Stimulated activated CD8-positive, alpha-beta memory T cell treated with anti-CD3 and anti-CD28 coated beads, Interleukin-7, amount 100 ng/mL, for 4 hours (primary cell): ENCODE measurements around the gene GRID1.
"Not testable (repeated sequence)": the region's sequence is repeated elsewhere in the genome, so short reads cannot be mapped to it uniquely, and the experiment has no call there.

ENCODE experiments used
- DNase-seq, 2 donors: peaks; one replicate each; pipeline ENCODE4 v3.0.0-alpha.2; 2020; ENCODE audit warnings: low read depth in 2 of 2

Gene GRID1

DNA sequence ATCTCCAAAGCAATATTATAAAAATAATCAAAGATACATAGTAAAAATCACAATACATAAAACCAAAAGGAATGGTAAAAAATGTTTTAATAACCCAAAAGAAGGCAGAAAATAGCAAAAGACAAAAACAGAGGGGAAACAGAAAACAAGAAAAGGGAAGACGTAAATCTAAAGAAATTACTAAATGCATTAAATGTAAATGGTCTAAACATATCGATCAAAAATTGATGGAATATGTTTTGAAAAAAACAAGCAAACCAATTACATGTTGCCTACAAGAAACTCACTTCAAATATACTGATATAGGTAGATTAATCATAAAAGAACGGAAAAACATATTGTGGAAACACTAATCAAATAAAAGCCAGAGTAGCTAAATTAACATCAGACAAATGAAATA lies 369.1 kb downstream of the GRID1 start:
- DNase-seq: no peak

DNA sequence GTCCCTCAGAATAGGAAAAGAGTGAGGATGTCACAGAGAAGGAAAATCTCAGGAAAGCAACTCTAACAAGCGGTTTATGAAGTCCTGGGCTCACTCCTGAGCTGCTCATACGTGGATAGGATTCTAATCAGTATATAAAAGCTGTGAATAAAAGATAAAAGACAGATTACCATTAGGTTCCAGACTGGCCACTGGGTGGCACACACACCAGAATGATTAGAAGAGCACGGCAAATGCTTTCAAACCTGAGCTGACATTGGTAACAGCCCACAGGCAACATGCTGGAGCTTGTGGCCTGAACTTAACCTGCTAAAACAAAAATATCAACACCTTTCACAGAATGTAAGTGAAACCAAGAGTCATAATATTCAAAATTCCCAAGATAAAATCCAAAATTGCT lies 370.8 kb downstream of the GRID1 start:
- DNase-seq: no peak

DNA sequence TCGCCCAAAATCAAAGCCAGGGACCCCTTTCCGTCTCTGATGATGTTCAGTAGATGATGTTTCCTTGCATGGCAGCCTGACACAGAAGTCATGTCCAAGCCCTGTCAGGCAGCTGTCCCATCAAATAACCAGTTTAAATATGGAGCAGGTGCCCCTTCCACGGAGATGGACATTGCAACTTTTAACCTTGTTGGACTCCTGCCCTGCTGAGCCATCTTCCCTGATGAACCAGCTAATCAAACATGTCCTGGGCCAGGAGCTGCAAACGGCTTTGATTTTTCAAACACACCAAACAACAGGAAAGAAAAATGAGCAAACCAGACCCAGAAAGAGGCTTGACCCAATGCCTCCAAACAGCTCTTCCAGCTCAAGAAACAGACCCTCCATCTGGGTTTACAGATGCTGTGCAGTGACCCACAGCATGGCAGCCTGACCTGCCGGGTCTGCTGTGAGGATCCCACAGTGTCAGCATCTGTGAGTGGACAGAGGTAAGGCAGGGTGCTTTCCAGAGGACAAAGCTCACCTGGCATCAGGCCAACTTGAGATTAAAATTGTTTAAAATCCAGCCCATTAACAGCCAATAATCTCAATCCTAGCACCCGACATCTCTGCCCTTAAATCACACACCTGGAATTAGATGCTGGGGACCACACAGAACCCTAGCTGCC lies 372.6 kb downstream of the GRID1 start:
- no peak for DNase-seq

DNA sequence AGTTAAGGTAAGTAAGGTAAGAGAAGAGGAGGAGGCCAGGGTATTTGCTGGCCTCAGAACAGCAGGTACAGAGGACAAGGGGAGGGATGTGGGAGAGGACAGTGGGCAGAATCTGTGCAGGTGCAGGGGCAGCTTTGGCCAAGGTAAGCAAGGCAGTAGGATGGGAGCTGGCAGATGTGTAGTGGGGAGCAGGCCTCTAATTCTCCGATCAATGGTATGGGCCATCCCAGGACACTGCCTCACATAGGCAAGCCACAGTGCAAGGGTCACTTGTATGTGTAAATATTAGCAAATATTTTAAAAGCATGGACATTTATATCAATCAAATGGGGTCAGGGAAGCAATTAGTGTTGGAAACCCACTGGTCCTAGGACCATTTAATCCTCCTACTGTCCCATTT lies 373.5 kb downstream of the GRID1 start:
- no peak for DNase-seq

DNA sequence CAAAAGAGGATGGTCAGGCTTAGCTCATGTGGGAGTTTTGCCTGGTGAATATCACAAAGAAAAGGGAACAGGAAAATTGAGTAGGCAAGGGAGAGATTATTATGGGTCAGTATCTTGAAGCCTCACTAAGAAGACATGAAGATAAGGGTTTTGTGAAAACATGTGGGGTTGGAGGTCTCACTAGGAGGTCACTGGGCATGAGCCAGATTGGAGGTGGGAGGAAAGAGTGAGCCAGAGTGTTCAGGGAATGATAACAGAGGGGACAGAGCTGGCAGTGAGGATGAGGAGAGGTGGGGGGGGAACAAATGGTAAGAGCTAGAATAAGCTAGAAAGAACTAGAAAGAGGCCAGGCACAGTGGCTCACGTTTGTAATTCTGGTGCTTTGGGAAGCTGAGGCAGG lies 374.3 kb downstream of the GRID1 start:
- no peak for DNase-seq

DNA sequence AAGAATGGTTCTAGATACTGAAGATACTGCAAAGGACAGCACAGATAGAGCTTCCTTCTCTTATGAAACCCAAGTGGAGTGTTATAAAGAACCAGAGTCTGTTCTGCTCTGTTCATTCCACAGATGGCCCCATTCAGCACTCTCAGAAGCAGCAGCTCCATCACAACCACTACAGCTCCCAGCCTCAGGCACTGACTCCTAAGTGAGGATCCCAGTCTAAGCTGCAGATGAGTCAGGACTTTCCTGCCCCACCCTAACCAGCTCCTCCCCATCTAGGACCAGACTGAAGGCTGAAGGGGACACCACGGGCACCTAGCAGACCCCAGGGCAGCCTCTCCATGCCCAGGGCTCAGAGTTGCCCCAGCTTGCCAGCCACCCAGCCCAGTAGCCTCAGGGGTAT lies 379.8 kb downstream of the GRID1 start:
- no peak for DNase-seq

DNA sequence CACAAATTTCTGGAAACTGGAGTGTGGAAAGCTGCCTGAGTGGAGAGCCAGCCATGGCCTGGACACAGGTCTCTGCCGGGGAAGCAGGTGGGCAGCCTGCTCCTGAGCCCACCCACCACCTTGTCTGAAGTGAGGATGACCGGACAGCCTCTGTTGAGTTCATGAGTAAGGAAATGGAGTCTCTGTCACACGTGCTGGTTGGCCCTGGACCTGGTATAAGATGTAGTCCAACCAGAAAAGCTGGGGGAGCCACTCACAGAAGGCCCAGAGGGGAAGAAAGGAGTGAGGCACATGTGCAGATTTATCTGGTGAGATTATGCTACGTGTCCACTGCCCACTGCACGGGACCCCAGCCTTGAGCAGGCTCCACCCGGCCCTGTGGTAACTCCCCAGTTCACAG lies 383.5 kb downstream of the GRID1 start:
- DNase-seq: no peak

DNA sequence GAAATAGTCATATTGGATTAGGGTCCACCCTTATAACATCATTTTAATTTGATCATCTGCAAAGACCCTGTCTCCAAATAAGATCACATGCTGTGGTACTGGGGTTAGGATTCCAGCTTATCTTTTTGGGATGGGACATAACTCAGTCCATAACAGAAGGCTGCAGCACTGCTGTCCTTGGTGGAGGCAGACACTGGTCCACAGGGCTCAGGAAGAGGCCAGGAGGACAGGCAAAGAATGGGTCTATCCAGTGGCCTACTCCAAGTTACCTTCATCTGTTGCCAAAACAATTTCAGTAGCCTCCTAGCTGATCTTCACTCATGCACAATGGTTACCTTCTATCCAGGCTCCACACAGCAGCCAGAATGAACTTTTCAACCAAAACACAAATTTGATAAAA lies 387.0 kb downstream of the GRID1 start:
- no peak for DNase-seq

DNA sequence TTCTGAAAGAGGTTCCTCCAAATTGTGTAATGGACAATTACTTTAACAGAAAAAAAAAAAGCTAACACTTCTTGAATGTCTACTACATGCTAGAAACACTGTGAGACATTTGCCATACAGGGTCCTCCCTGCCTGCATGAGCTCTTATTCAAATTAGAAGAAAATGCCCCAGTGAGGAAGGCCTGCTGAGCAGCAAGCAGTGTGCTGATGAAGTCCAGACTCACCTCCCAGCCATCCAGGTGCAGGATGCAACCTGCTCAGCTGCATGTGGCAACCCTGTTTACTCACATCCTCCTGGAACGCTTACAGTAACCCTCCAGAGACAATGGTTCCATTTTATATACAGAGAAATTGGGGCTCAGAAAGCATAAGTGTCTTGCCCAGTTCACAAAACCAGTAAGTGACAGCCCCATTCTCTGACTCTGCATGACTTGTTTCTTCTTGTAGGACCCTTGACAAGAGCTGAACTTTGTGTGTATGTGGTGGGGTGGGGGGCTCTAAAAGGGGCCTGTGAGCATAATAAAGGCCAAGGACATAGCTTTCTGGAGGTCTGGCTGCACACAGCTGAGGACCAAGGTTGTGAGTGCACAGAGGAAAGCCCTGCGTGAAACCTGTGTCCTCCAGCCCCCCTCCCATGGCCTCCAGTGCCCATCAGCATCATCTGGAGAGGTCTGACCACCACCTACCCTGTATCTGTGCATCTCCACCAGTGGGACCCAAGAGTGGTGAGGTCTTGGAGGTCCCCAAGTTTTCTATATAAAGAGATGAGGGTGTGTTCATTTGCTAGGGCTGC lies 387.8 kb downstream of the GRID1 start:
- no peak for DNase-seq

DNA sequence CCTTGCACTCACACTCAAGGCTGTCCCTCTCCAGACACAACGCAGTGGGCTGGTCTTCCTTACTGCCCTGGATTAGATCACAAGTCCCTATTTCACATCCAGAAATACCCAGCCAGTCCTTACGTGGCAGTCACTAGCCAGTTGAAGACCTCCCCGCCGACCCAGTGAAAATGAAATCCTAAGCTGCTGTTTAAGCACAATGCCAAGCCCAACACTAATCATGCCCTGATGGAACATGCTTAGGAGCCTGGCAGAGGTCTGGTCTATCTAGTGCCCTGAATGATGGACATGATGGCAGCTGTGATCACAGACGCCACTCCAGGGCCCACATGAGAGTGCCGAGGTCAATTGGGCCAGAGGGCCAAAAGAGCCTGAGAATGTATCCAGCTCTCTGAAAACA lies 389.0 kb downstream of the GRID1 start:
- no peak for DNase-seq

DNA sequence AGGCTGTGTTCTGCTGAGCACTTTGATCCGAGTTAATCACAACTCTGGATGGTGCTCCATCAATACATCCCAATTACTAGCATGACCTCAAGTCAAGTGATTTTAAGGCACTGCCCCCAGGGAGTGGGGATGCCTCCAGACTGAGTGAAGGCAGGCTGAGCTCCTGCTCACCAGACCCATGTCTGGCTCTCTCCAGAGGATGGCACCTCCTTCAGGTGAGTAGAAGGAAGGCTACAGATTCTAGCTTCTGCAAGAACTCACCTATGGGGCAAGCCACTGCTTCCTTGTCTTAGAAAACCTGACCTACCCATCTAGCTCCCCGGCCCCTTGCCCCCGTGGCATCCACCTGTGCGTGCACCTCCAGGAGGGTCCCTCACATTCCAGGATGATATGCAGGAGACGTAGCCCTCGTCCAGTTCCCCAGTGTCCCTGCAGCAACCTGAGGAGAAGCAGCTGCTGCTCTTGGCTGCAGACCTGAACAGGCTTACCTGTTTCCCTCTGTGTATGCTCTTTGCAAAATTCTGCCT lies 390.3 kb downstream of the GRID1 start:
- DNase-seq: no peak

DNA sequence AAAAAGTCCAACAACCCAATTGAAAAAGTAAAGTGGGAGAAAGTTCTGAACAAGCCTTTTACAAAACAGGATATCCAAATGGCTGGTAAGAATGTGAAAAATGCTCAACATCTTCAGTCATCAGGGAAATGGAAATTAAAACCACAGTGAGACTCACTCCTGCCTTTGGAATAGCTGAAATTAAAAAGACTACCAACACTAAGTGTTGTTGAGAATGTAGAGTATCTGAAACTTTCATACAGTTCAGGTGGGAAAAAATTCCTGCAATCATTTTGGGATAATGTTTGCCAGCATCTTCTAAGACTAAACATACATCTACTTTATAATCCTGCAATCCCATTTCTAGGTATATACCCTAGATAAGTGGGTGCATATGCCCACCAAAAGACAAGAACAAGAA lies 395.1 kb downstream of the GRID1 start:
- DNase-seq: no peak

DNA sequence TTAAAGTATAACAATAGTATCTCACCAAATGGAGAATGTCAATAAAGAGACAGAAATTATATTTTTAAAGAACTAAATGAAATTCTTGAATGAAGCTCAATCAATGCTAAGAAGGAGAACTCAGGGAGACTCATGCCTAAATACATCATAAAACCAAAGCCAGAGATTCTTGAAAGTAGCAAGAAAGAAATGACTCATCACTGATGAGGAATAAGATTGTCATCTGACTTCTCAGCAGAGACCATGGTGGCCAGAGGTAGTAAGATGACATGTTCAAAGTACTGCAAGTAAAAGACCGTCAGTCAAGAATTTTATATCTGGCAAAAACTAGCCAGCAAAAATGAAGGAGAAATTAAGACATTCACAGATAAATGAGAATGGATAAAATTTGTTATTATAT lies 399.0 kb downstream of the GRID1 start:
- DNase-seq: no peak

DNA sequence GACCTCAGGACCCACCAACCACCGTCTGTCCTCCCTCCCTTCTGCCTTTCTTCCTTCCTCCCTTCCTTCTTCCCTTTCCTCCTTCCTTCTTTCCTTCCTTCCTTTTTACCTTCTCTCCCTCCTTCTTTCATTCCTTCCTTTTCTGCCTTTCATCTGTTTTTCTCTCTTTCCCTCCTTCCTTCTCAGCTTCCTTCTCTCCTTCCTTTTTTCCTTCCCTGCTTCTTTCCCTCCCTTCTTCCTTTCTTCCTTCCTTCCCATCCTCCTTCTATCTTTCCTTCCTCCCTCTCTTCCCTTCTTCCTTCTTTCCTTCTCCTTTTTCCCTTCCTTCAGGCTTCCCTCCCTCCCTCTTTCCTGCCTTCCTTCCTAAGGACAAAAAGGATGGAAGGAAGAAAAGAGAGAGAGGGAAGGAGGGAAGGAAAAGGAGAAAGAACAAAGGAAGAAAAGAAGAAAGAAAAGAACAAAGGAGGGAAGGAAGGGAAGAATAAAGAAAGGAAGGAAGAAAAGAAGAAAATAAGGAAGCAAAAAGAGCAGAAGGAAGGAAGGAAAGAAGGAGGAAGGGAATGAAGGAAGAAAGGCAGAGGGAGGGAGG lies 405.0 kb downstream of the GRID1 start:
- no peak for DNase-seq

DNA sequence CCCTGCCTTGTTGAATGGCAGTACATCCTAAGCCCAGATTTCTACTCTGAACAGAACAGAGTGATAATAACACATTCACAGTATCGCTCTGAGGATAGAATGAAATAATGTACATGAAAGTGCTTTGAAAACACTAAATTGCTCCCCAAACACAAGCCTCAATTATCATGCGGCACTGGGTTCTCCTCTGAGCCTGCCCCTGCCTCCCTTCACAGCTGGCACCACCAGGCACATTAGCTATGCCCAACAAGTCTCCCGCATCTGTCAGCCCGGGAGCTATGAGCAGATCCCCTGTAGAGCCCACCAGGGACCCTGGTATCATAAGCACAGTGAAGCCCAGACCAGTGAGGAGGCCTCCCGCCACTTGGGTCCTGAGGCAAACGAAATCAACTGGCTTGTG lies 405.5 kb downstream of the GRID1 start:
- DNase-seq: no peak

DNA sequence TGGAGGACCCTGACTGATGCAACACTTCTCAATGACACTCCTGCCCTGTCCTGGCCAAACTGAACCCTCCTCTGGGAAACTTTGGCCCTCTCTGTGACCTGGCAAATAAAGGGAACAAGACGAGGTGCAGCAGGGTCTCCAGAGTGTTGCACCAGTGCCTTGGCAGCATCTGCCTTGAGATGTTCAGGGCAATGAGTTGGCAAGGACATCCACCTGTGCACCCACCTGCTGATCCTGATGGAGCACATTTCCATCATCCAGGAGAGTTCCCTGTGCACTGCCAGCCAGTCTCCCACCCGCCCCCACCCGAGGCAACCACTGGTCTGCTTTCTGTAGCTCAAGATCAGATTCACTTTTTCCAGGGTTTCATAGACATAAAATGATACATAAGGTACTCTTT lies 407.4 kb downstream of the GRID1 start:
- DNase-seq: no peak

DNA sequence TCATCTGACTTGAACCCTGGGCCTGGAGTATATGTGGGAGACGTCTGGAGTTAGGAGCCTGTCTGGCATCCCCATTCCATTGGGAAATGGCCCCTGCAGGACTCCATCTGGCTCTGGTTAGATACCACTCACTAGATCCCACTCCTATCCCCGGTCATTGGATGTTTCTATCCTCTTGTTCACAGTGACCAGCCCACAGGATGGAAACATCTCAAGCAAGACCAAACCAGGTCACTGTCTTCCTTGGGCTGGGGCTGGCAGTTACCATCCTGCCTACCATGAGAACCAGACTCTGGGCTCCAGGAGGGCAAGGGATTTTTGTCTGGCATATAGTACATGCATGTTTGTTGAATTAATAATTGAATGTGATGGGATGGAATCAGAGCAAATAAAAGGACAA lies 415.7 kb downstream of the GRID1 start:
- no peak for DNase-seq

DNA sequence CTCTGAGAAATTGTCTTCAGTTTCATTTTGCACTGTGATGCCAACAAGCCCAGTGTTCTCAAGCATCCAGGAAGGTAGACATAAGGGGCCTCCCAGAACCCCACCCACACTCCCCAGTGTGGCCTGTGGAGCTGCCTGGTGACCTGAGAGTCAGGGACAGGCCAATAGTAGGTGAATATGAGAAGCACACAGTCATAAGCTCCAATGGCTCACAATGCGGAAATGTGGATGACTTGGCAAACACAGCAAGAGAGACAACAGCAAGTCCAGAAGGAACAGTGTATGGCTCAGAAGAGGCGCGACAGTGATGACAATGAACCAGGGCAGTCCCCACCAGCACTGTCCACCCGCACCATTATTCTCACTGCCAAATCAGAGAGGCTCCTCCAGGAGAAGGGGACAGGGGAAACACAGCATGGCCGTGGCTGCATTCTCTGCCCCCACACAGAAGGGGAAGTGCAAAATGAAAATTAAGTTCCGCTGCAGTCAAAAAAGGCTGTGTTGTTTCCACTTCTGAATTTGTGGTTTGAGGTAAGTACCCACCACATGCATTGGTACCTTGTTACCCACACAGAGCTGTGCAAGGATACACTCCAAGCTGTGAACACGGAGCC lies 419.8 kb downstream of the GRID1 start:
- no peak for DNase-seq

DNA sequence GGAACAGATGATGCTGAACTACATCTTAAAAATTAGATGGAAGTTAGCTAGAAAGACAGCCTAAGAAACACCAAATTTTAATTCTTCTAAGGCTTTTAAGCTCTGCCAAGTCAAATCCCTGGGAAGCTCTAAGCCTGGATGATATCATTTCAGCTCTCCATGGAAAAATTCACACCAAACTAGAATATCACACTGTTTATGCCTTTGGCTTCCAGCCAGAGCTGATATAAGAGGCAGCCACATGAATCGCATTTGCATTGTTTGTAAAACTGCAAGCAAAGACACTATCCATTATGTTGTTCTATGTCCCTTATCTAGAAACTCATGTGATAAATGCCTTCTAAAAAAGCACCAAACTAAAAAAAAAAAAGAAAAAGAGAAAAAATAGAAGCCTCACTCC lies 430.4 kb downstream of the GRID1 start:
- DNase-seq: no peak

DNA sequence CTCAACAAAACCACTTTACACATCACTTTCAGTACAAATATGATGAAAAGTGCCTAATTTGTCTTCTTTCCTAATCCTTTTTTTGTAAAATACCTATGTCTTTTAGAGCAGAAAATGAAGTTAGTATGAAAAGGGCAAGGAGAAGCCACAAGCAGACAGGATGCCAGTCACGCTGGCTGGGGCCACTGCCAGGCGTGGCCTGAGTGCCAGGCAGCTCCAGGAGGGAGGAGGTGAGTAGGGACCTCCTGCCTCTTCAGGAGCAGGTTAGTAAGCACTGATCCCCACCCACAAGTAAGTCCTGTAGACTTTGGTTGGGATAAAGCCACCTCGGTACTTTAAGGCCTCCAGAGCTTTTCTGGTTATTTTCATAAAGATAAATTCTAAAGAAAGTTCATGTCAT lies 432.0 kb downstream of the GRID1 start:
- DNase-seq: no peak

DNA sequence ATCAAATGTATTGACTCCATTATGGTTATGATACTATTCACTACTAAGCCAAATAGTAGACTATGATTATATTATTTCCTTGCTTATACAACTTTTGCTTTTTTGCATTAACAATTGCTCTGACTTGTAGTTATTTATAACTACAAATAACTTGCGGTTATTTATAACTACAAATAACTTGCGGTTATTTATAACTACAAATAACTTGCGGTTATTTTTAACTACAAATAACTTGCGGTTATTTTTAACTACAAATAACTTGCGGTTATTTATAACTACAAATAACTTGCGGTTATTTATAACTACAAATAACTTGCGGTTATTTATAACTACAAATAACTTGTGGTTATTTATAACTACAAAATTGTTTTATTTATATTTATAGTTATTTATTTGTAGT lies 436.6 kb downstream of the GRID1 start:
- not testable (repeated sequence) for DNase-seq

DNA sequence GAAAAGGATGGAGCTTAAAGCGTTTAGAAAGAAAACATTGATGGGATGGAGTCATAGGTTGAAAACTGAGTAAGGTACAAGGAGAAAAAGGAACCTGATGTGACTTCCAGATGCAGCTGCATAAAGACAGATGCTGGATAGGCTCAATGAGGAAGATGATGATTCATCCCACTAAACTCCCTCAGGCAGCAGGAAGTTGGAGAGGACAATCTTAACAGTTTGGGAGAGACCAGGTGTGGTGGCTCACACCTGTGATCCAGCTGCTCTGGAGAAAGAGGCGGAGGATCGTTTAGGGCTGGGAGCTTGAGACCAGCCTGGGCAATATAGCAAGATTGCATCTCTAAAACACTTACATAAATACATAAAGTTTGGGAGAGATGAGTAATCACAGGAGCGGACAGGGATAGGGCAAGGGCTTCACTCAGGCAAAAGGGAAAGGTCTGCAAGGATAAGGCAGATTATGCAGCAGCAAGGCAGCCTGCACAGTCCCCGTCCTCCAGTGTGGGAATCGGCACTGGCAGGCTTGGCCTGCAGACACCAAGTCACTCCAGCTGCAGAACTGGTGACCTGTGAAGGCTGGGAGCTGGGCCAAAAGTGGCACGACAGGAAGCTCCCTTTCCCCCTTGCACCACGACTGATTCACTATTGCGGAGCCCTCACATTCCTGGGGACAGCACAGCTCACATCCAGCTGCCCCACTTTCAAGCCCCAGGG lies 438.5 kb downstream of the GRID1 start:
- no peak for DNase-seq
